ENCODE measurements around the gene GNL2.

The GNL2 gene

GRCh38 chr1:37614105-37614504, 18.4 kb upstream of the GNL2 start:
- H3K27ac ChIP-seq (ENCODE audit: low read length): no peak overlapping the region
- no peak overlapping the region for H2AFZ ChIP-seq (ENCODE audit: low read depth, low read length)
- no peak overlapping the region for H3K4me3 ChIP-seq (ENCODE audit: low read length)
- no peaks in the 10 kb centered on the region for H3K9me3 ChIP-seq (ENCODE audit: insufficient read depth, low read length)
- no peaks in the 10 kb centered on the region for H3K4me1 ChIP-seq (ENCODE audit: low read length)
- H3K79me2 ChIP-seq (ENCODE audit: low read length): no peaks in the 10 kb centered on the region
- H3K36me3 ChIP-seq (replicated peaks; ENCODE audit: low read depth, low read length): no peaks in the 10 kb centered on the region
- H3K27me3 ChIP-seq (ENCODE audit: low read depth, low read length): peaks cover 23% of the 10 kb centered on the region; the same call in 1 of the 2 replicates
- TF ChIP-seq, protein P1, sequence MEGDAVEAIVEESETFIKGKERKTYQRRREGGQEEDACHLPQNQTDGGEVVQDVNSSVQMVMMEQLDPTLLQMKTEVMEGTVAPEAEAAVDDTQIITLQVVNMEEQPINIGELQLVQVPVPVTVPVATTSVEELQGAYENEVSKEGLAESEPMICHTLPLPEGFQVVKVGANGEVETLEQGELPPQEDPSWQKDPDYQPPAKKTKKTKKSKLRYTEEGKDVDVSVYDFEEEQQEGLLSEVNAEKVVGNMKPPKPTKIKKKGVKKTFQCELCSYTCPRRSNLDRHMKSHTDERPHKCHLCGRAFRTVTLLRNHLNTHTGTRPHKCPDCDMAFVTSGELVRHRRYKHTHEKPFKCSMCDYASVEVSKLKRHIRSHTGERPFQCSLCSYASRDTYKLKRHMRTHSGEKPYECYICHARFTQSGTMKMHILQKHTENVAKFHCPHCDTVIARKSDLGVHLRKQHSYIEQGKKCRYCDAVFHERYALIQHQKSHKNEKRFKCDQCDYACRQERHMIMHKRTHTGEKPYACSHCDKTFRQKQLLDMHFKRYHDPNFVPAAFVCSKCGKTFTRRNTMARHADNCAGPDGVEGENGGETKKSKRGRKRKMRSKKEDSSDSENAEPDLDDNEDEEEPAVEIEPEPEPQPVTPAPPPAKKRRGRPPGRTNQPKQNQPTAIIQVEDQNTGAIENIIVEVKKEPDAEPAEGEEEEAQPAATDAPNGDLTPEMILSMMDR (IDR thresholded peaks at IDR 0.05; ENCODE audit: low read depth, low read length): no peak
- no peak for TF ChIP-seq EZH2phosphoT487 (IDR thresholded peaks at IDR 0.05; ENCODE audit: low read depth)
- no peak overlapping the region for H3K9ac ChIP-seq (ENCODE audit: low read length)
- H3K4me2 ChIP-seq (ENCODE audit: low read length): no peak overlapping the region
- H4K20me1 ChIP-seq (ENCODE audit: insufficient read depth, low read length): no peaks in the 10 kb centered on the region

GRCh38 chr1:37612186-37612585, 16.4 kb upstream of the GNL2 start:
- no peak overlapping the region for H3K9ac ChIP-seq (ENCODE audit: low read length)
- no peaks in the 10 kb centered on the region for H4K20me1 ChIP-seq (ENCODE audit: insufficient read depth, low read length)
- no peaks in the 10 kb centered on the region for H3K9me3 ChIP-seq (ENCODE audit: insufficient read depth, low read length)
- no peaks in the 10 kb centered on the region for H3K4me1 ChIP-seq (ENCODE audit: low read length)
- no peaks in the 10 kb centered on the region for H3K79me2 ChIP-seq (ENCODE audit: low read length)
- no peak overlapping the region for H2AFZ ChIP-seq (ENCODE audit: low read depth, low read length)
- H3K27me3 ChIP-seq (ENCODE audit: low read depth, low read length): peaks cover 23% of the 10 kb centered on the region; the same call in 1 of the 2 replicates
- no peaks in the 10 kb centered on the region for H3K36me3 ChIP-seq (replicated peaks; ENCODE audit: low read depth, low read length)
- H3K4me2 ChIP-seq (ENCODE audit: low read length): no peak overlapping the region
- no peak for TF ChIP-seq EZH2phosphoT487 (IDR thresholded peaks at IDR 0.05; ENCODE audit: low read depth)
- TF ChIP-seq, protein P1 (IDR thresholded peaks at IDR 0.05; ENCODE audit: low read depth, low read length): no peak
- H3K4me3 ChIP-seq (ENCODE audit: low read length): no peak overlapping the region
- H3K27ac ChIP-seq (ENCODE audit: low read length): no peak overlapping the region

GRCh38 chr1:37609994-37610393, 14.3 kb upstream of the GNL2 start:
- H3K27ac ChIP-seq (ENCODE audit: low read length): no peak overlapping the region
- peaks cover 7% of the 10 kb centered on the region; the same call in 1 of the 2 replicates for H3K27me3 ChIP-seq (ENCODE audit: low read depth, low read length)
- no peak overlapping the region for H2AFZ ChIP-seq (ENCODE audit: low read depth, low read length)

GRCh38 chr1:37609002-37609401, 13.3 kb upstream of the GNL2 start:
- H3K27ac ChIP-seq (ENCODE audit: low read length): no peak overlapping the region
- H3K9me3 ChIP-seq (ENCODE audit: insufficient read depth, low read length): no peaks in the 10 kb centered on the region
- no peak overlapping the region for H3K4me3 ChIP-seq (ENCODE audit: low read length)
- H3K9ac ChIP-seq (ENCODE audit: low read length): no peak overlapping the region
- no peaks in the 10 kb centered on the region for H3K79me2 ChIP-seq (ENCODE audit: low read length)
- no peak overlapping the region for H2AFZ ChIP-seq (ENCODE audit: low read depth, low read length)
- H3K27me3 ChIP-seq (ENCODE audit: low read depth, low read length): peaks cover 6% of the 10 kb centered on the region; the same call in 1 of the 2 replicates
- TF ChIP-seq, protein P1 (IDR thresholded peaks at IDR 0.05; ENCODE audit: low read depth, low read length): no peak
- H4K20me1 ChIP-seq (ENCODE audit: insufficient read depth, low read length): no peaks in the 10 kb centered on the region
- no peak overlapping the region for H3K4me2 ChIP-seq (ENCODE audit: low read length)
- no peaks in the 10 kb centered on the region for H3K4me1 ChIP-seq (ENCODE audit: low read length)
- no peaks in the 10 kb centered on the region for H3K36me3 ChIP-seq (replicated peaks; ENCODE audit: low read depth, low read length)

More at GRCh38 chr1:37609994-37610393, 14.3 kb upstream of the GNL2 start:
- H3K79me2 ChIP-seq (ENCODE audit: low read length): no peaks in the 10 kb centered on the region
- H3K9me3 ChIP-seq (ENCODE audit: insufficient read depth, low read length): no peaks in the 10 kb centered on the region
- H3K36me3 ChIP-seq (replicated peaks; ENCODE audit: low read depth, low read length): no peaks in the 10 kb centered on the region
- no peak for TF ChIP-seq EZH2phosphoT487 (IDR thresholded peaks at IDR 0.05; ENCODE audit: low read depth)
- H3K4me1 ChIP-seq (ENCODE audit: low read length): no peaks in the 10 kb centered on the region
- H3K4me2 ChIP-seq (ENCODE audit: low read length): no peak overlapping the region
- no peaks in the 10 kb centered on the region for H4K20me1 ChIP-seq (ENCODE audit: insufficient read depth, low read length)
- H3K4me3 ChIP-seq (ENCODE audit: low read length): no peak overlapping the region
- H3K9ac ChIP-seq (ENCODE audit: low read length): no peak overlapping the region

Measured in OCI-LY3 (cell line).